Stimulated activated CD4-positive, alpha-beta T cell treated with anti-CD3 and anti-CD28 coated beads, Interleukin-4, amount 100 ng/mL, for 48 hours (primary cell): Measurements from ENCODE around the gene AMMECR1.

Experiments
- DNase-seq, 2 donors: peaks; one replicate each; pipeline ENCODE4 v3.0.0-alpha.2; 2020; ENCODE audit warnings: low read depth in 2 of 2

Gene AMMECR1

GRCh38 chrX:110211340-110211739, 106.5 kb downstream of the AMMECR1 start:
- no peak for DNase-seq

GRCh38 chrX:110210417-110211139, 107.3 kb downstream of the AMMECR1 start:
- no peak for DNase-seq

GRCh38 chrX:110208092-110208491, 109.8 kb downstream of the AMMECR1 start:
- no peak for DNase-seq

- DNase-seq: no peak
Measured at GRCh38 chrX:110204986-110205385, 112.9 kb downstream of the AMMECR1 start.

- DNase-seq: no peak
Measured at GRCh38 chrX:110201799-110202198, 116.1 kb downstream of the AMMECR1 start.

GRCh38 chrX:110194977-110195376, 122.9 kb downstream of the AMMECR1 start:
- no peak for DNase-seq

GRCh38 chrX:110192516-110192915, 125.4 kb downstream of the AMMECR1 start:
- no peak for DNase-seq

GRCh38 chrX:110188701-110189558, 129.0 kb downstream of the AMMECR1 start:
- DNase-seq: no peak

- no peak for DNase-seq
Measured at GRCh38 chrX:110183314-110183713, 134.6 kb downstream of the AMMECR1 start.

GRCh38 chrX:110182865-110183264, 135.0 kb downstream of the AMMECR1 start:
- no peak for DNase-seq

GRCh38 chrX:110182362-110182761, 135.5 kb downstream of the AMMECR1 start:
- no peak for DNase-seq

GRCh38 chrX:110181459-110182137, 136.3 kb downstream of the AMMECR1 start:
- DNase-seq: no peak

- DNase-seq: no peak
Measured at GRCh38 chrX:110180928-110181310, 137.0 kb downstream of the AMMECR1 start.

GRCh38 chrX:110180176-110180927, 137.5 kb downstream of the AMMECR1 start:
- DNase-seq: no peak

GRCh38 chrX:110178179-110178865, 139.6 kb downstream of the AMMECR1 start:
- no peak for DNase-seq

GRCh38 chrX:110175696-110176095, 142.2 kb downstream of the AMMECR1 start:
- no peak for DNase-seq

GRCh38 chrX:110175146-110175545, 142.7 kb downstream of the AMMECR1 start:
- no peak for DNase-seq

GRCh38 chrX:110173192-110174175, 144.4 kb downstream of the AMMECR1 start:
- no peak for DNase-seq

GRCh38 chrX:110172215-110172614, 145.7 kb downstream of the AMMECR1 start:
- no peak for DNase-seq

GRCh38 chrX:110171442-110171841, 146.4 kb downstream of the AMMECR1 start:
- no peak for DNase-seq
